ENCODE data around the gene ISCU.
"Not testable (repeated sequence)": the region's sequence is repeated elsewhere in the genome, so short reads cannot be mapped to it uniquely, and the experiment has no call there.

The ISCU gene

GRCh38 chr12:108570743-108571608 lies 8.6 kb downstream of the ISCU start:
- no peak for DNase-seq (ENCODE audit: low spot score)
- no peak for FAIRE-seq

GRCh38 chr12:108571609-108572165 lies 9.3 kb downstream of the ISCU start:
- FAIRE-seq (no peak), DNase-seq (ENCODE audit: low spot score) (no peak)

GRCh38 chr12:108572166-108572790 lies 9.9 kb downstream of the ISCU start:
- FAIRE-seq, result no peak
- no peak for DNase-seq (ENCODE audit: low spot score)

- FAIRE-seq (no peak), DNase-seq (ENCODE audit: low spot score) (no peak)
Measured at GRCh38 chr12:108573317-108573716, 10.9 kb downstream of the ISCU start.

- not testable (repeated sequence) for DNase-seq (ENCODE audit: low spot score); FAIRE-seq
Measured at GRCh38 chr12:108574276-108574675, 11.9 kb downstream of the ISCU start.

- DNase-seq (ENCODE audit: low spot score) (no peak), FAIRE-seq (no peak)
Measured at GRCh38 chr12:108575199-108575912, 13.0 kb downstream of the ISCU start.

GRCh38 chr12:108576660-108577234 lies 14.4 kb downstream of the ISCU start:
- FAIRE-seq (no peak), DNase-seq (ENCODE audit: low spot score) (no peak)

GRCh38 chr12:108577458-108577857 lies 15.1 kb downstream of the ISCU start:
- FAIRE-seq (peak; percentile 72), DNase-seq (ENCODE audit: low spot score) (no peak)

- no peak for DNase-seq (ENCODE audit: low spot score)
- no peak for FAIRE-seq
Measured at GRCh38 chr12:108578264-108578663, 15.9 kb downstream of the ISCU start.

GRCh38 chr12:108578813-108579212 lies 16.4 kb downstream of the ISCU start:
- FAIRE-seq (no peak), DNase-seq (ENCODE audit: low spot score) (no peak)

GRCh38 chr12:108580531-108580930 lies 18.1 kb downstream of the ISCU start:
- FAIRE-seq, result no peak

GRCh38 chr12:108581311-108582227 lies 19.2 kb downstream of the ISCU start:
- no peak for FAIRE-seq
- no peak for DNase-seq (ENCODE audit: low spot score)

More at GRCh38 chr12:108580531-108580930, 18.1 kb downstream of the ISCU start:
- no peak for DNase-seq (ENCODE audit: low spot score)

GRCh38 chr12:108582509-108582908 lies 20.1 kb downstream of the ISCU start:
- no peak for FAIRE-seq
- DNase-seq (ENCODE audit: low spot score), result no peak

GRCh38 chr12:108582978-108583770 lies 20.8 kb downstream of the ISCU start:
- no peak for FAIRE-seq
- no peak for DNase-seq (ENCODE audit: low spot score)

- FAIRE-seq (no peak), DNase-seq (ENCODE audit: low spot score) (no peak)
Measured at GRCh38 chr12:108583991-108584390, 21.6 kb downstream of the ISCU start.

- FAIRE-seq (no peak), DNase-seq (ENCODE audit: low spot score) (no peak)
Measured at GRCh38 chr12:108584456-108585065, 22.2 kb downstream of the ISCU start.

- FAIRE-seq, result no peak
- no peak for DNase-seq (ENCODE audit: low spot score)
Measured at GRCh38 chr12:108585864-108586263, 23.5 kb downstream of the ISCU start.

- no peak for FAIRE-seq
- no peak for DNase-seq (ENCODE audit: low spot score)
Measured at GRCh38 chr12:108586306-108586705, 23.9 kb downstream of the ISCU start.

GRCh38 chr12:108587826-108588225 lies 25.4 kb downstream of the ISCU start:
- FAIRE-seq, result no peak

More at GRCh38 chr12:108587826-108588225, 25.4 kb downstream of the ISCU start:
- no peak for DNase-seq (ENCODE audit: low spot score)

Measured in urothelium cell line (cell line).